MCF 10A (cell line): ENCODE results near the gene EPHB1. TPM values are rescaled to one million over a fixed set of nuclear protein-coding genes. Genes with fewer than 3 reads are reported as not detected.

Experiments used
- BruUV-seq: library from RNA; stranded (reverse); fragments of 400-500 nt; replicated peaks from 2 replicates; lab custom pipeline; 2021; lab: Mats Ljungman, UMichigan
- CTCF ChIA-PET: fragments of 300-600 bp; sonication (Branson Sonifier 250); formaldehyde crosslinking; extraction: SDS; loops from one replicate; lab custom pipeline; 2021; ENCODE audit warnings: antibody characterized with exemption, inconsistent platforms; lab: Yijun Ruan, JAX
- POLR2A ChIA-PET: fragments of 300-600, 350-650 bp; sonication (Branson Sonifier 250); formaldehyde crosslinking; extraction: SDS; loops from one replicate; lab custom pipeline; 2020; ENCODE audit warnings: antibody characterized with exemption, inconsistent platforms; lab: Yijun Ruan, JAX
- DNase-seq: peaks from one replicate; pipeline ENCODE4 v3.0.0-alpha.2; 2018; ENCODE audit not compliant: unreplicated experiment
- H3K27ac Mint-ChIP-seq: one replicate; pipeline ENCODE4 v1.8.0; 2022; ENCODE audit warnings: mild to moderate bottlenecking, low read depth, mixed read lengths; ENCODE audit not compliant: unreplicated experiment
- H3K27me3 Mint-ChIP-seq: one replicate; pipeline ENCODE4 v1.8.0; 2022; ENCODE audit warnings: mixed read lengths; ENCODE audit not compliant: insufficient read depth, unreplicated experiment
- H3K36me3 Mint-ChIP-seq: one replicate; pipeline ENCODE4 v1.8.0; 2022; ENCODE audit warnings: mild to moderate bottlenecking, moderate library complexity, mixed read lengths; ENCODE audit not compliant: insufficient read depth, unreplicated experiment
- H3K4me1 Mint-ChIP-seq: one replicate; pipeline ENCODE4 v1.8.0; 2022; ENCODE audit warnings: mixed read lengths; ENCODE audit not compliant: insufficient read depth, unreplicated experiment
- H3K4me3 Mint-ChIP-seq: one replicate; pipeline ENCODE4 v1.8.0; 2022; ENCODE audit warnings: mild to moderate bottlenecking, moderate library complexity, mixed read lengths; ENCODE audit not compliant: unreplicated experiment
- H3K9me3 Mint-ChIP-seq: one replicate; pipeline ENCODE4 v1.8.0; 2022; ENCODE audit warnings: mixed read lengths; ENCODE audit not compliant: unreplicated experiment
- intact Hi-C: fragments of 100-400 bp; cut with micrococcal nuclease; formaldehyde crosslinking; loops from 2 replicates; pipeline ENCODE4 v1.14.1; 2022
- total RNA-seq: library from RNA; stranded (reverse); gene quantifications from 2 replicates; pipeline ENCODE4 v1.2.3, GENCODE V29; 2022
- TF ChIP-seq, protein P1 (sequence below): fragments of 200-600 bp; IDR thresholded peaks from one replicate; pipeline ENCODE4 v1.8.0; 2022; ENCODE audit warnings: antibody characterized with exemption, mild to moderate bottlenecking; ENCODE audit not compliant: unreplicated experiment

EPHB1 gene
- total RNA-seq, 1 experiment from 2014 or later: not detected

DNA sequence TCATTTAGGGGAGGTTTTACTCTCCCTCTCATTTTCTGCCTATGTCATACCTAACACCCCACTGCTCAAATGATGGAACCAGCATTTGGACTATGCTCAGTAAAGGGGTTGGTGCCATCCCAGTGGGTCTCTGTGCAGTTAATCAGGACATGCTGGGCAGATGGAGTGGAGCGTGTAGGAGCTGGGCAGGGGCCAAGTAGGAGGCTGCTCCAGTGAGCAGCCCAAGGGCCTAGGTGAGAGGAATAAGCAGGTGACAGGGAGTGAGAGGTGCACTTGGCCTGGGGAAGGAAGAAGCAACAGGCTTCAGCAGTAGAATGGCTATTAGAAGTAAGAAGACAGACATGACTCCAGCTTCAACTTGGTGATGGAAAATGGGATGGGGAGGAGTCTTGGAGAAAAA is 72.2 kb downstream of the EPHB1 start:
- H3K27me3 Mint-ChIP-seq: no peaks in the 10 kb centered on the region
- no TSS peak for BruUV-seq
- intact Hi-C loops: no loop called here
- H3K36me3 Mint-ChIP-seq: no peaks in the 10 kb centered on the region
- no peak overlapping the region for H3K27ac Mint-ChIP-seq
- H3K9me3 Mint-ChIP-seq: peaks cover 7% of the 10 kb centered on the region
- CTCF ChIA-PET: no interaction called here
- DNase-seq: no peak
- TF ChIP-seq, protein P1, sequence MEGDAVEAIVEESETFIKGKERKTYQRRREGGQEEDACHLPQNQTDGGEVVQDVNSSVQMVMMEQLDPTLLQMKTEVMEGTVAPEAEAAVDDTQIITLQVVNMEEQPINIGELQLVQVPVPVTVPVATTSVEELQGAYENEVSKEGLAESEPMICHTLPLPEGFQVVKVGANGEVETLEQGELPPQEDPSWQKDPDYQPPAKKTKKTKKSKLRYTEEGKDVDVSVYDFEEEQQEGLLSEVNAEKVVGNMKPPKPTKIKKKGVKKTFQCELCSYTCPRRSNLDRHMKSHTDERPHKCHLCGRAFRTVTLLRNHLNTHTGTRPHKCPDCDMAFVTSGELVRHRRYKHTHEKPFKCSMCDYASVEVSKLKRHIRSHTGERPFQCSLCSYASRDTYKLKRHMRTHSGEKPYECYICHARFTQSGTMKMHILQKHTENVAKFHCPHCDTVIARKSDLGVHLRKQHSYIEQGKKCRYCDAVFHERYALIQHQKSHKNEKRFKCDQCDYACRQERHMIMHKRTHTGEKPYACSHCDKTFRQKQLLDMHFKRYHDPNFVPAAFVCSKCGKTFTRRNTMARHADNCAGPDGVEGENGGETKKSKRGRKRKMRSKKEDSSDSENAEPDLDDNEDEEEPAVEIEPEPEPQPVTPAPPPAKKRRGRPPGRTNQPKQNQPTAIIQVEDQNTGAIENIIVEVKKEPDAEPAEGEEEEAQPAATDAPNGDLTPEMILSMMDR: no peak
- no peak overlapping the region for H3K4me3 Mint-ChIP-seq
- POLR2A ChIA-PET: no interaction called here
- no peaks in the 10 kb centered on the region for H3K4me1 Mint-ChIP-seq

DNA sequence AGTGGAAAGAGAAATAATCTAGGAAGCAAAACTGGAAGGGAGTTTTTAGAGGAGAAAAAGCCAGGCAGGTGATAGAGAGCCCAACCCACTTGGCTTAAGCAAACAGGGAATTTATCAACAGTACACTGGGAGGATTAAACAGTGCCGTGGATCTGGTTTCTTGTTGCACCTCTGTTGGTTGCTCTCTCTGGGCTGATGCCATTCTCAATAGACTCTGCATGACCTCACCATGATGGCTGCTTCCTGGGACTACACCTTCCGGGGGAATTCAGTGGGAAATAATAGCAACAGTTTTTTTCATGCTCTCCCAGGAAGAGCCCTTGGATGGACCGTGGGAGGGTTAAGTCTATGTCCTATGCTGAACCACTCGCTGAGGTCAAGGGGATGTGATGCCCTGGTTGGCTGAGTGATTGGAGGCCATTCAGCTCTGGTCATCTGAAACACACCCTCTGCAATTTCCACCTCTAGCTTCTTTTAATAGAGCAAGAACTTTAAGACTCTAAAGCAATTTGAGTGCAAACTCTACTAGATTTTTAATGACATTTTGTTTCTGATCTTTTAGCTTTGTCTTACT is 74.2 kb downstream of the EPHB1 start:
- no TSS peak for BruUV-seq
- ChIA-PET CTCF (no interaction called here), POLR2A (no interaction called here)

DNA sequence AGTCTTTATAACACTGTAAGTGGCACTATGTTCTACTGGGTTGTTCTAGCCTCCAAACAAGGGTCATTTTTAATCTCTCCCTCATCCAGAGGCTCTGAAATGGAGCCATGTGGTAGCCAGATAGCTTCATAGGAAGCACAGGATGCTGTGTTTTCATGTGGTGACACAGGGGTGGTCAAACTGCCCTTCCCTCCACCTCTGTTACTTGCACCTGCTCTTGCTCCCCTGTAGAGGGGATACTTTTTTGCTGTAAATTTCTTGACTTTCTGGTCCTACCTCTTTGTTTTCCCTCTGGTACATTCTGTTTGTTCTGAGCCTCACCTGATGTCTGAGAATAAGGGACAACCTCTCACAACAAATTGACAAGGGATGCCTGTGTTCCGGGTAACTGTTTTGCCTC is 76.8 kb downstream of the EPHB1 start:
- CTCF ChIA-PET: no interaction called here
- Mint-ChIP-seq H3K27me3 (no peaks in the 10 kb centered on the region), H3K9me3 (peaks cover 8% of the 10 kb centered on the region), H3K36me3 (no peaks in the 10 kb centered on the region), H3K4me3 (no peak overlapping the region), H3K4me1 (no peaks in the 10 kb centered on the region), H3K27ac (no peak overlapping the region)
- intact Hi-C loops: no loop called here
- no peak for DNase-seq
- POLR2A ChIA-PET: no interaction called here
- no TSS peak for BruUV-seq
- TF ChIP-seq, protein P1: no peak

More for the DNA sequence above, 74.2 kb downstream of the EPHB1 start:
- intact Hi-C loops: no loop called here
- Mint-ChIP-seq H3K9me3 (peaks cover 8% of the 10 kb centered on the region), H3K4me3 (no peak overlapping the region), H3K4me1 (no peaks in the 10 kb centered on the region), H3K36me3 (no peaks in the 10 kb centered on the region), H3K27ac (no peak overlapping the region), H3K27me3 (no peaks in the 10 kb centered on the region)
- TF ChIP-seq, protein P1: no peak
- no peak for DNase-seq

DNA sequence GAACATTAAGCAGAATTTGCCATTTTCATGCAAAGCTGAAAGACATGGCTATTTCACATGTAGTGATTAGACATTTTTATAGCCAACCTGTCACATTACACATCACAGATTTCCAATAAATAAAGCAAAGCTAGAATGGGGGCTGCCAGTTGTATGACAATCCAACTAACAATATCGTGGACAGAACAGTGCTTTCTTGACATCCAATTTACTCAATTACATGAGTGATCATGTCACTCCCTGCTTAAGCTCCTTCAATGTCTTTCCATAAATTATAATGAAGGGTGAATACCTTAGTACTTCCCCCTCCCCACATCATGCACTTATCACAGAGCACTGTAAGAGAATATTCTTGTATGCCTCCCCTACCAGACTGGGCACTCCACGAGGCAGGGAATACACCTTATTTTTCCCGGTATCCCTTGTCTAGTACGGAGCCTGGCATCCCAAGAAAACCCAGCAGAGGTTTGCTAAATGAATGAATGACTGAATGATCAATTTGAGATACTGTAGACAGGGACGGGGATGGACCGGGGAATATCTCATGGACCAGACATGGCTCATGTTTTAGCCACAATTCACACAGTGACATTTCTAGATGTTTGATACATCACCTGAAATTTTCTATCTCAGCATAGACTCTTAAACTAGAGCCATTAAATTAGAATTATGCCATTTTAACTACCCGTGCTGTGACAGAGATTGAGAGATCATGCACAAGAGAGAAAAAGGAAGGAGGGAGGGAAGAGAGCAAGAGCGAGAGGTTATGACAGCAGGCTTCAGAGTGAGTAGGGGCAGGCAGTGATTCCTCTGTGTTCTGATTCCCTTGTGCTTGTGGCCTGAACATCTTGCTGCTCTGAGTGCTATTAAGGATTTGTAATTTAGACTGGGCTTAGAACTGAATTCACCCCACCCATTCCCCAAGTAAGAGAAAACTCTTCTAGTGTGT is 77.7 kb downstream of the EPHB1 start:
- CTCF ChIA-PET: no interaction called here
- Mint-ChIP-seq H3K36me3 (no peaks in the 10 kb centered on the region), H3K27me3 (no peaks in the 10 kb centered on the region), H3K27ac (no peak overlapping the region), H3K4me1 (no peaks in the 10 kb centered on the region), H3K4me3 (no peak overlapping the region), H3K9me3 (peaks cover 8% of the 10 kb centered on the region)
- TF ChIP-seq, protein P1: no peak
- DNase-seq: no peak
- BruUV-seq: no TSS peak
- POLR2A ChIA-PET: no interaction called here
- intact Hi-C loops: no loop called here
